Measurements from ENCODE around the gene ATG4C. TPM values are rescaled to one million over a fixed set of nuclear protein-coding genes. Genes with fewer than 3 reads are reported as not detected.

The ATG4C gene
- total RNA-seq, 1 experiment from 2014 or later = 14.1 TPM

DNA sequence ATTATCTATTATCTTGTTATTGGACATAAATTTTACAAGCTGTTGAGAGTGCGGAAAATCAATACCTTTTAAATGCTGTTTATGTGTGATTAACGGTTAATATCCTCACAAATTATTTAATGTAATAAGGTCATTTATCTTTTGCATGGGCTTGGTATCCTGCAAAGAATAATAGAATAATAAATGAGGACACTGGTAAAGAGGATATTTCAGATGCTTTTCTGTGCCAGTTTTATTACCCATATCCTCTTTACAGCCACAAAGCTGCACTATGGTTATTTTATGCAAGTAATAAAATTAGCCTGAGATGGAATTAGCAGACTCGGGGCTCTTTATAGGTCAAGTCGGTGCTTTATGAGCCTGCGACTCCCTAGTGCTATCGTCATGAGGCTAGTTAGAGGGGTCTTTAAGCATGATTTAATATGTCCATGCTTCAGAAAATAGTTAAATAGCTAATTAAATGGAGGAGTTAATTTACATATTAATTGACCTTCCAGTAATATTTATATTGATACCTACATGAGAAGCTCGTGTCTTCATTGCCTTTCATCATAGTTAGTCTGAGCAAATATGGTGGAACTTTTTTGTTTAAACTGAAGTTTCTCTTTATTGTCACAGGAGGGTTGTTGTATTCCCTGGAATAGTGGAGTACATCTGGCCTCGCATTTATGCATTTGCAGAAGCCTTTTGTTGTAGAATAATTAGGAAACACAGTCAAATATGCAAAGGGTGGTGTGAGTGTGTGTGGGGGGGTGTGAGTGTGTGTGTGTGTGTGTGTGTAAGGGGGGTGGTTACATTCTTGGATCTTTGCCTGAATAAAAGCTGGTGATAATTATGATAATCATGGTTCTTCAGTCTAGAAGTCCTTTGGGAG, 120.3 kb downstream of the ATG4C start:
- no peak for DNase-seq (ENCODE audit: low read depth)

DNA sequence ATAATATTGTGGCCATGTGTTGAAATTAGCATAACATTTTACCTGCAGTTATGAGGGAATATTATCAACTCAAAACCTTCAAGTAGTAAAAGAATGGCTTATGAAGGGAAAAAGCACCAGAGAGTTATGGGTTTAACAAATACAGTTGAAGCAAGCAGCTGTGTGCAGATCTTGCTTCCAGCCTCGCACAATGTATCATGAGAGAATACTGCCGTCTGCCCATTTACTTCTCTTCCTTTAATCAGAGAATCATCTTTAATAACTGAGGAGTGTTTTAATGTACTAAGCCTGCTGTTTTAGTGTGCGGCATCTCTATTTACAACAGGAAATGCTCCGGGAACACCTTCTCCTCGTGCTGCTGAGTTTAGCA, 120.9 kb downstream of the ATG4C start:
- DNase-seq (ENCODE audit: low read depth) = no peak

DNA sequence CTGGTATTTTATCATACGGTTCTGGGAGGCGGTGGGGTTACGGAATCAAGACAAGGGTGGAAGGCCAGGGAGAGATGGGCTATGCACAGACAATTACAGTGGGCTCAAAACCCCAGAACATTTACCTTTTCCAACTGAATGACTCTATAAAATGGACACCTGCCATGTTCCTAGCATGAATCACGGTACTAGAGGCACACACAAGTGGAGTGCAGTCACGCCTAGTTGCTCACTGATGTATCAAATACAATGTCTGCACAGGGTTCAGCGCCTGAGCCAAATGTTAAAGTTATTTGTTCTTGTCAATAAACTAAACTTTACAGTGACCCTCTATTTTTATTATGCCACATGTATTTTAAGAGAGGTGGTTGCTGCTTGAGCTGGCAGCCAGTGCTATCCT, 121.4 kb downstream of the ATG4C start:
- DNase-seq (ENCODE audit: low read depth) = peak; percentile 14

DNA sequence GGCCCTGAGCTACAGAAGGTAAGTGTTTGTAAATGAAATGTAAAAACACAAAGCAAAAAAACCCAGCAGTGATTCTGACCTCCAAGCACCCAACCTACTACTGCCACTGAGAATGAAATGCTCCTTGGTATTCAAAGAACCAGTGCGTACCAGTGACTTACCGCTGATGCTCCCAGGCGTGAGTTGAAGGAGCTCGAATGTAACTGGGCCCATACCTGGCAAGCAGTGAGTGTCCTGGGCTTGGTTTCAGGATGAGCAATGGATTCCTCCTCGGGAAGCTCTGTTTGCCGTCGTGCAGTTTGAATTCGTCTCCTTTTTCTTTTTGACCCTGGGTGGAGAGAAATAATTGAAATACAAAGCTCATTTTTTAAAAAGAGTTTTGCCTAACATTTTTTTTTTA, 121.9 kb downstream of the ATG4C start:
- DNase-seq (ENCODE audit: low read depth) = no peak

DNA sequence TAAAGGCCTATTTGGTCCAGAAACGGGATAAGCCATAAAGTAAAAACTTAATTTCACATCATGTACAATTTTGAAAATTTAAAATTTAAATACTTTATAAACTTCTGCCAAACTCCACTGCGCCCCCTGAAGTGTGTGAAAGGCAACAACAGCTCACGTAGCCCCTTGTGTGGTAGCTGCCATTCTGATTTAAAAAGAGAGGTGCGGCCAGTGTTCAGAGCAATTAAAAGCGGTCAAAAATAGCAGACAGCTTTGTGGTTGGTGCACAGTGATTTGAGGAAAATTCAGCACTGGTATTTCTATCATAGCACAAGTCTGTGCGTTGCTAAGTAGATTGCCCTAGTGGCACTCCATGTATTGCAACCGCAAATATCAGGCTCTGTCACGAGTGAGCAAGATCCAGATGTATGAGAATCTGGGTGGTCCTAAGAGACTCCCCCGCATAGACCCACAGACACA, 122.5 kb downstream of the ATG4C start:
- peak; percentile 23 for DNase-seq (ENCODE audit: low read depth)

GRCh38 chr1:62908168-62908695, 124.3 kb downstream of the ATG4C start:
- no peak for DNase-seq (ENCODE audit: low read depth)

DNA sequence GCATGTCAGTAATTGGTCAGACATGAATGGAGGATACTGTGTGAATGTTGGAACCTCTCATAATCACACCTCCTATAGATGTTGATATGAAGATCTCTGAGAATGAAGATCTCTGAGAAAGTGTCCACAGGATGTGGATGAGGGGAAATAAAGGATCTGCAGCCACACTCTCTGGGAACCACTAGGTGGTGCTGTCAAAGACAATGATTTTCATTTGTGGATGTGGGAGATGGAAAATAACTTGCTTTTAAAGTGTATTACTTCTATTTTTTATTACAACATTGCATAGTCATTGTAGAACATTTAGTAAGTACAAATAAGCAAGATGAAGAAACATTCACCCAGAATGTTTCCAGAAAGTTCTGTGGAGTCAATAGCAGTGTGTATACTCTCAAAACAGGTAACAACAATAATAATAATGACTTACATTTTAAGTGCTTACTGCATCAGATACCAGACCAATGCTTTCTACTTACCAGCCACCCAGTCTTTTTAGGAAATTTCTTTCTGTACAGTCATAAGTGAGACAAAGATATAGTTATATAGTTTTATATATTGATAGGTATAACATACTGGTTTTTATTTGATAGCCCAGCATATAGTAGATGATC, 128.2 kb downstream of the ATG4C start:
- peak; percentile 7 for DNase-seq (ENCODE audit: low read depth)

Other genes starting within 250 kb of the ATG4C start
- not detected in 2 replicates for gene ANGPTL3, start 186.6 kb upstream of the ATG4C start, total RNA-seq (2014; rRNA removed; shearing (Covaris generic))
- 51.0 and 61.8 TPM in 2 replicates for gene DOCK7, start 95.7 kb upstream of the ATG4C start, total RNA-seq (2014; rRNA removed; shearing (Covaris generic))

Data from Daoy (cell line).